ENCODE results near the gene DISP2.

DISP2 gene, protein sequence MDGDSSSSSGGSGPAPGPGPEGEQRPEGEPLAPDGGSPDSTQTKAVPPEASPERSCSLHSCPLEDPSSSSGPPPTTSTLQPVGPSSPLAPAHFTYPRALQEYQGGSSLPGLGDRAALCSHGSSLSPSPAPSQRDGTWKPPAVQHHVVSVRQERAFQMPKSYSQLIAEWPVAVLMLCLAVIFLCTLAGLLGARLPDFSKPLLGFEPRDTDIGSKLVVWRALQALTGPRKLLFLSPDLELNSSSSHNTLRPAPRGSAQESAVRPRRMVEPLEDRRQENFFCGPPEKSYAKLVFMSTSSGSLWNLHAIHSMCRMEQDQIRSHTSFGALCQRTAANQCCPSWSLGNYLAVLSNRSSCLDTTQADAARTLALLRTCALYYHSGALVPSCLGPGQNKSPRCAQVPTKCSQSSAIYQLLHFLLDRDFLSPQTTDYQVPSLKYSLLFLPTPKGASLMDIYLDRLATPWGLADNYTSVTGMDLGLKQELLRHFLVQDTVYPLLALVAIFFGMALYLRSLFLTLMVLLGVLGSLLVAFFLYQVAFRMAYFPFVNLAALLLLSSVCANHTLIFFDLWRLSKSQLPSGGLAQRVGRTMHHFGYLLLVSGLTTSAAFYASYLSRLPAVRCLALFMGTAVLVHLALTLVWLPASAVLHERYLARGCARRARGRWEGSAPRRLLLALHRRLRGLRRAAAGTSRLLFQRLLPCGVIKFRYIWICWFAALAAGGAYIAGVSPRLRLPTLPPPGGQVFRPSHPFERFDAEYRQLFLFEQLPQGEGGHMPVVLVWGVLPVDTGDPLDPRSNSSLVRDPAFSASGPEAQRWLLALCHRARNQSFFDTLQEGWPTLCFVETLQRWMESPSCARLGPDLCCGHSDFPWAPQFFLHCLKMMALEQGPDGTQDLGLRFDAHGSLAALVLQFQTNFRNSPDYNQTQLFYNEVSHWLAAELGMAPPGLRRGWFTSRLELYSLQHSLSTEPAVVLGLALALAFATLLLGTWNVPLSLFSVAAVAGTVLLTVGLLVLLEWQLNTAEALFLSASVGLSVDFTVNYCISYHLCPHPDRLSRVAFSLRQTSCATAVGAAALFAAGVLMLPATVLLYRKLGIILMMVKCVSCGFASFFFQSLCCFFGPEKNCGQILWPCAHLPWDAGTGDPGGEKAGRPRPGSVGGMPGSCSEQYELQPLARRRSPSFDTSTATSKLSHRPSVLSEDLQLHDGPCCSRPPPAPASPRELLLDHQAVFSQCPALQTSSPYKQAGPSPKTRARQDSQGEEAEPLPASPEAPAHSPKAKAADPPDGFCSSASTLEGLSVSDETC (N-terminal part only)

DNA sequence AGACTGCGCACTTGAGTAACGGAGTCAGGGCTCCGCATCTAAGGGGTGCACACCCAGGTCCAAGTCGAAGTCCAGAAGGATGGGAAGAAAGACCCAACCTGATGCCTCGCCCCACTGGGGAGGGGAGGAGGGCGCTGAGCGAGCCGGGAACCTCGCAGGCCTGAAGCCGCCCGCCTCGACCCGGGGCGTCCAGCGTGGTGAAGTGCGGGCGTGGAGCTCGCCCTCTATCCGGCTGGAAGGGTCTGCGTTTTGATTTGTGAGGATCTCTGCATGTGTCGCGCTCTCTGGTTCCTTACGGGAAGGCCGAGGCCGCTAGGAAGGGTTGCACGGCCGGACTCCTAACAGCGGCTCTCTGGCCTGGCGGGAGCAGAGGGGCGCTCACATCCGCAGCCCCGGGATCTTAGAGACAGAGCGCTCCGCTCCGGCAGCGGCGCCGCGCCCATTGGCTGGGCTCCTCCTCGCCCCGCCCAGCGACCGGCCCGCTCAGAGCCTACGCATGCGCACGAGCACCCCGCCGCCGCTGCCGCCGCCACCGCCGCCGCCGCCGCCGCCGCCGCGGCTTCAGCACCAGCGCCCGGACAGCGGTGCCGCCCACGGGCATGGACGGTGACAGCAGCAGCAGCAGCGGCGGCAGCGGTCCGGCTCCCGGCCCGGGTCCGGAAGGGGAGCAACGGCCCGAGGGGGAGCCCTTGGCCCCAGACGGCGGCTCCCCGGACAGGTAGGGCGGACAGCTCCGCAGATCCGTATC is at the start of gene DISP2:
Gene DISP2, plus strand, starts transcription at position 497 of the 748 bp plus-strand sequence. Its CDS starts 103 bp downstream, at position 600.
- H3K4me3 ChIP-seq (ENCODE audit: low read depth, low read length) = peak within 1 kb of the TSS; percentile 53
- no peak for TF ChIP-seq CTCF (IDR thresholded peaks at IDR 0.05; ENCODE audit: borderline replicate concordance, insufficient read depth, low read depth, low read length)

- H3K4me3 ChIP-seq (ENCODE audit: low read depth, low read length) = no peak overlapping the region
- TF ChIP-seq CTCF (IDR thresholded peaks at IDR 0.05; ENCODE audit: borderline replicate concordance, insufficient read depth, low read depth, low read length) = no peak
Observed at GRCh38 chr15:40309344-40309862, 48.6 kb upstream of the DISP2 start.

DNA sequence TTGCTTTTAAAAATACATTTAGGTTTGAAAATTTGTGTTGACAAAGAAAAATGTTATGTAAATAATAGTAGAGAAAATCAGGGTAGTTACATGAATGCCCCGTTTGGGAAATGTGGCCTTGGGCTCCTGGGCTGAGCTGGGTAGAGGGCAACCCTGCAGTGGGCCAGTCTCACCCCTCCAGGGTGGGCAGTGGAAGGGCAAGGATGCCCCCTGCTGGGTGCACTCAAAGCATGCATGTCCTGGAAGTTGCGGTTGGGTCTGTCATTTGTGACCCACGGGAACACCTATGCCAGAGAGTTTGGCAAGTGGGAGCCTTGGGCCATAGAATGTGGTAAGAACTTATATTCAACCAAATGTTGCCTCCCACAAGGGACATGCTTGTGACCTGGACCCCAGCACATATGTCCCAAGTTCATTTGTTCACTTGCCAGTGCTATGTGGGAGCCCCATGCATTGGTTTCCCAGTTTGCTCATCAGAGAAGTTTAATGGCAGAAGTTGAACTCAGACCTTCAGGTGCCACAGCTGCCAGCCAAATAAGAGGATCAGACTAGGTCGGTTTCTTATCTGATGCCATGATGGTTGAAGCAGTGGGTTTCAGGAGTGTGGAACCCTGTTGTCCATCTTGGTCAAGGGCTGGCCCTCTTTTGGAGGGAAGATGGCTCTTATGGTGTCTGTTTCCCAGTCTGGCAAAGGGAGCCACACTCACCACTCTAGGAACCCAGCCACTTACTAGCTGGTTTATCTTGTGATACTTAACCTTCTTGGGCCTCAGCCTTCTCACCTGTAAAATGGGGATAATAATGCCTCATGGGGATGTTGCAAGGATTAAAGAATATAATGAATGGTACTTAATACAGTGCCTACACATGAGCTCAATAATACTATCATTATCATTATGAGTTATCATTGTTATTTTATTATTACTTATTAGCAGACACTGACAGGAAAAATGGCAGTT is 47.7 kb upstream of the DISP2 start:
- TF ChIP-seq CTCF (IDR thresholded peaks at IDR 0.05; ENCODE audit: borderline replicate concordance, insufficient read depth, low read depth, low read length) = peak; percentile 80

GRCh38 chr15:40310993-40311392 is 47.0 kb upstream of the DISP2 start:
- no peak for TF ChIP-seq CTCF (IDR thresholded peaks at IDR 0.05; ENCODE audit: borderline replicate concordance, insufficient read depth, low read depth, low read length)
- no peak overlapping the region for H3K4me3 ChIP-seq (ENCODE audit: low read depth, low read length)

More for the DNA sequence above, 47.7 kb upstream of the DISP2 start:
- H3K4me3 ChIP-seq (ENCODE audit: low read depth, low read length) = no peak overlapping the region

- no peak overlapping the region for H3K4me3 ChIP-seq (ENCODE audit: low read depth, low read length)
- TF ChIP-seq CTCF (IDR thresholded peaks at IDR 0.05; ENCODE audit: borderline replicate concordance, insufficient read depth, low read depth, low read length) = no peak
Observed at GRCh38 chr15:40312370-40313158, 45.5 kb upstream of the DISP2 start.
